ENCODE measurements around the gene ARHGAP12. TPM values are rescaled to one million over a fixed set of nuclear protein-coding genes. Genes with fewer than 3 reads are reported as not detected.

ARHGAP12 gene
- total and polyA plus RNA-seq, 2 donors (not counting 3 experiments of a cell fraction or from before 2014, with no cell fraction given): 5.8 to 19.3 TPM

DNA sequence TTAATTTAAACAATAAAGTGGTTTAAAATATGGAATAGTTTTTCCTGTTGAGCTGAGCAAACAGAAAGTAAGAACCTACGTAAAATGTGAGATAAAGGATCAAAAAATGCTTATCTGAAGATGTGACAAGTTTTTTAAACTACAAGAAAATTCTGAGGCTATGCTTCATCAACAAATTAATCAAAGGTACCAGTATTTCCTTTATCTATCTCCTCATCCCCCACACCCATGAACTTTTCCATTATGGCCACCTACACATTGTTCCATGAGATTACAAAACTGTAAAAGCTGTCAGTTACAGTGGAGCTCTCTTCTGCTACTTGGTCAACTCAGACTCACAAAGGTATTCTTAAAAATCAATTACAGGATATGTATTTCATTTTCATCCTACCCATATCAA lies 77.4 kb downstream of the ARHGAP12 start:
- Histone ChIP-seq H4K20me1 (replicated peaks; ENCODE audit: control insufficient read depth, extremely low read depth, insufficient read depth, low read length) (no peaks in the 10 kb centered on the region), H3K4me2 (ENCODE audit: insufficient read depth, low read length) (no peak overlapping the region), H3K9ac (replicated peaks; ENCODE audit: extremely low read depth, insufficient read depth, low read length) (no peak overlapping the region), H3K79me2 (ENCODE audit: control insufficient read depth, insufficient read depth, low read length) (peaks cover 3% of the 10 kb centered on the region), H3K36me3 (ENCODE audit: control insufficient read depth in 2 of 2, extremely low read depth in 1 of 2, insufficient read depth in 2 of 2, low read length in 2 of 2) (no peaks in the 10 kb centered on the region), H2AFZ (ENCODE audit: low read depth, low read length) (no peak overlapping the region), H3K9me3 (replicated peaks; ENCODE audit: control insufficient read depth, insufficient read depth, low read length) (no peaks in the 10 kb centered on the region), H3K9me1 (replicated peaks; ENCODE audit: control insufficient read depth, extremely low read depth, insufficient read depth, low read length) (no peaks in the 10 kb centered on the region), H3K4me1 (ENCODE audit: control insufficient read depth, extremely low read depth, insufficient read depth, low read length) (no peaks in the 10 kb centered on the region), H3K4me3 (replicated peaks in 1 of 3; ENCODE audit: insufficient read depth in 1 of 3, low read depth in 1 of 3, low read length in 3 of 3) (no peak overlapping the region), H3K27ac (ENCODE audit: insufficient read depth, low read depth, low read length) (no peak overlapping the region), H3K27me3 (ENCODE audit: control insufficient read depth in 2 of 2, insufficient read depth in 2 of 2, low read length in 2 of 2) (no peaks in the 10 kb centered on the region)
- TF ChIP-seq GATA2 (IDR thresholded peaks at IDR 0.05; ENCODE audit: insufficient read depth, insufficient read length, low read depth, low read length) (no peak), POLR2AphosphoS5 (IDR thresholded peaks at IDR 0.05; ENCODE audit: insufficient read depth, low read depth, low read length) (no peak), POLR2A (IDR thresholded peaks at IDR 0.05; ENCODE audit: low read depth, low read length) (no peak), JUN (IDR thresholded peaks at IDR 0.05; ENCODE audit: borderline replicate concordance, insufficient read depth, insufficient read length, low read depth) (no peak), MYC (IDR thresholded peaks at IDR 0.05; ENCODE audit: low read depth, low read length) (no peak), EZH2 (IDR thresholded peaks at IDR 0.05; ENCODE audit: borderline replicate concordance, low read depth, low read length, severe bottlenecking) (no peak), FOS (IDR thresholded peaks at IDR 0.05; ENCODE audit: borderline replicate concordance, insufficient read depth, low read length) (no peak)
- TF ChIP-seq, protein P1, sequence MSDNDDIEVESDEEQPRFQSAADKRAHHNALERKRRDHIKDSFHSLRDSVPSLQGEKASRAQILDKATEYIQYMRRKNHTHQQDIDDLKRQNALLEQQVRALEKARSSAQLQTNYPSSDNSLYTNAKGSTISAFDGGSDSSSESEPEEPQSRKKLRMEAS (IDR thresholded peaks at IDR 0.05; ENCODE audit: insufficient read depth, insufficient read length): no peak
- TF ChIP-seq, protein P2, sequence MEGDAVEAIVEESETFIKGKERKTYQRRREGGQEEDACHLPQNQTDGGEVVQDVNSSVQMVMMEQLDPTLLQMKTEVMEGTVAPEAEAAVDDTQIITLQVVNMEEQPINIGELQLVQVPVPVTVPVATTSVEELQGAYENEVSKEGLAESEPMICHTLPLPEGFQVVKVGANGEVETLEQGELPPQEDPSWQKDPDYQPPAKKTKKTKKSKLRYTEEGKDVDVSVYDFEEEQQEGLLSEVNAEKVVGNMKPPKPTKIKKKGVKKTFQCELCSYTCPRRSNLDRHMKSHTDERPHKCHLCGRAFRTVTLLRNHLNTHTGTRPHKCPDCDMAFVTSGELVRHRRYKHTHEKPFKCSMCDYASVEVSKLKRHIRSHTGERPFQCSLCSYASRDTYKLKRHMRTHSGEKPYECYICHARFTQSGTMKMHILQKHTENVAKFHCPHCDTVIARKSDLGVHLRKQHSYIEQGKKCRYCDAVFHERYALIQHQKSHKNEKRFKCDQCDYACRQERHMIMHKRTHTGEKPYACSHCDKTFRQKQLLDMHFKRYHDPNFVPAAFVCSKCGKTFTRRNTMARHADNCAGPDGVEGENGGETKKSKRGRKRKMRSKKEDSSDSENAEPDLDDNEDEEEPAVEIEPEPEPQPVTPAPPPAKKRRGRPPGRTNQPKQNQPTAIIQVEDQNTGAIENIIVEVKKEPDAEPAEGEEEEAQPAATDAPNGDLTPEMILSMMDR (IDR thresholded peaks at IDR 0.05; ENCODE audit: extremely low read depth in 1 of 2, insufficient read depth in 1 of 2, low read depth in 1 of 2, low read length in 2 of 2): no peak
- ChIA-PET CTCF (interaction anchor here (0.8 to 3.3 kb wide), 2 partner anchors 10 to 25 kb away, joined by 3 to 22 read pairs; no protein-coding TSS in a partner anchor), POLR2A (no interaction called here)
- intact Hi-C loops (cut with micrococcal nuclease) (no loop called here), dilution Hi-C loops (cut with MboI; ENCODE audit: extremely low pct_ligation_motif_present, low sequenced_read_pairs) (no loop called here)
- DNase-seq (ENCODE audit: low read depth, low spot score) (no peak), FAIRE-seq (no peak)
- BruUV-seq (replicated peaks): no TSS peak

All from endothelial cell of umbilical vein (primary cell).